ENCODE measurements around the gene COL1A1. TPM values are rescaled to one million over a fixed set of nuclear protein-coding genes. Genes with fewer than 3 reads are reported as not detected.

The COL1A1 gene
- total RNA-seq, 4 donors from 2014 or later, result 12.2 to 57.3 (median 18.5) TPM

DNA sequence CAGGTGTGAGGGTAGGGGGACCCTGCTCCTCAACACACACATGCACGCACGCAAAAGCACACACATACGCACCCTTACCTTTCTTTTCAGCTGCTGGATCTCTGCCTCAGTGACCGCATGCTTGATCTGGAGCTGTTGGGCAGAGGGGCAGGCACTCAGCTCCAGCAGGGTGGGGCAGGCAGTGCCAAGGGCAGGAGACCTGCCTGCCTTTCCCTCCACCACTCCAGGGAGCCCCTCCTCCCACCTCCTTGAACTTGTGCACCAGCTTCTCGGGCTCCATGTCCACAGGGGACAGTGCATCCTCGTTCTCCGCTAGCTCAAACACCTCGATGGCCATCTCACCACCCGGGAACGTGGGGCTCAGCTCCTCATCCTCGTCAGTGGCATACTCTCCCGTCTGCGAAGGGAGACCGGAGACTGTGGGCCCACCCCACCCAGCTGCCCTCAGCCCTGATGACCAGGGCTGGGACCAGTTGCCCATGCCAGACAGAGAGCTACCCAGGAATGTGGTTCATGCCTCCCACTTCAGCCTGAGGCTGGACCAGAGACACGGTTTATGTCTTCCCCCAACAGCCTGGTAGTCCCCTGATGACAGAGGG lies 62.1 kb downstream of the COL1A1 start:
- intact Hi-C loops (cut with DNase I), result no loop called here
- Histone ChIP-seq H3K27ac (no peak overlapping the region), H3K36me3 (peaks cover 64% of the 10 kb centered on the region in 2 donors)

DNA sequence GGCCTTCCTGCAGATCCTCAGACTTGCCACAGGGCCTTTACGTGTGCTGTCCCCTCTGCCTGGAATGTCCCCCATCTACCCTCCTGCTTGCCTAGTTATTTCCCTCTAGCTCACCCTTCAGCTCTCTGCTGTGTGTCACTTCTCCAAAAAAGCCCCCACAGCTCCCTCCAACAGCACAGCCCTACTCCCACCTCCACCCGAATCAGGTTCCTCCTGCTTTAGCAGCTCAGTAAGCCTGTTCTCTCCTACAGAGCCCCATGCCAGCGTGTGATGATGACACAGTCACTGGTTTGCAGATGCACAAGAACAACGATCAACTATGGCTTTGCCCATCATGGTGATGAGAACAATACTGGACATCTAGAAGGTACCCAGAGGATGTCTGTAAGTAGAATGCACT lies 64.4 kb downstream of the COL1A1 start:
- intact Hi-C loops (cut with DNase I), result no loop called here
- Histone ChIP-seq H3K36me3 (peaks cover 47 to 53% of the 10 kb centered on the region in 2 donors), H3K4me3 (replicated peaks in 1 of 3) (no peak overlapping the region), H3K4me1 (peaks cover 0 to 12% of the 10 kb centered on the region in 2 donors), H3K27me3 (no peaks in the 10 kb centered on the region), H3K27ac (no peak overlapping the region), H3K9me3 (no peaks in the 10 kb centered on the region)
- WGBS, 2 donors, result 94% methylated on average over 4 of the region's 4 CpGs
- TF ChIP-seq, protein P1, sequence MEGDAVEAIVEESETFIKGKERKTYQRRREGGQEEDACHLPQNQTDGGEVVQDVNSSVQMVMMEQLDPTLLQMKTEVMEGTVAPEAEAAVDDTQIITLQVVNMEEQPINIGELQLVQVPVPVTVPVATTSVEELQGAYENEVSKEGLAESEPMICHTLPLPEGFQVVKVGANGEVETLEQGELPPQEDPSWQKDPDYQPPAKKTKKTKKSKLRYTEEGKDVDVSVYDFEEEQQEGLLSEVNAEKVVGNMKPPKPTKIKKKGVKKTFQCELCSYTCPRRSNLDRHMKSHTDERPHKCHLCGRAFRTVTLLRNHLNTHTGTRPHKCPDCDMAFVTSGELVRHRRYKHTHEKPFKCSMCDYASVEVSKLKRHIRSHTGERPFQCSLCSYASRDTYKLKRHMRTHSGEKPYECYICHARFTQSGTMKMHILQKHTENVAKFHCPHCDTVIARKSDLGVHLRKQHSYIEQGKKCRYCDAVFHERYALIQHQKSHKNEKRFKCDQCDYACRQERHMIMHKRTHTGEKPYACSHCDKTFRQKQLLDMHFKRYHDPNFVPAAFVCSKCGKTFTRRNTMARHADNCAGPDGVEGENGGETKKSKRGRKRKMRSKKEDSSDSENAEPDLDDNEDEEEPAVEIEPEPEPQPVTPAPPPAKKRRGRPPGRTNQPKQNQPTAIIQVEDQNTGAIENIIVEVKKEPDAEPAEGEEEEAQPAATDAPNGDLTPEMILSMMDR (IDR thresholded peaks at IDR 0.05), result no peak
- no peak for DNase-seq

More for the DNA sequence above, 62.1 kb downstream of the COL1A1 start:
- no peaks in the 10 kb centered on the region for H3K27me3 ChIP-seq
- no peak for DNase-seq
- peaks cover 0 to 4% of the 10 kb centered on the region in 2 donors for H3K4me1 ChIP-seq
- H3K4me3 ChIP-seq (replicated peaks in 1 of 3), result no peak overlapping the region
- no peaks in the 10 kb centered on the region for H3K9me3 ChIP-seq
- TF ChIP-seq, protein P1 (IDR thresholded peaks at IDR 0.05), result no peak
- TF ChIP-seq POLR2A (IDR thresholded peaks at IDR 0.05), result no peak
- 86 to 90% methylated on average over 15 of the region's 15 CpGs for WGBS, 2 donors

- no peak overlapping the region for H3K4me3 ChIP-seq (replicated peaks in 1 of 3)
- peaks cover 46 to 50% of the 10 kb centered on the region in 2 donors for H3K36me3 ChIP-seq
- H3K9me3 ChIP-seq, result no peaks in the 10 kb centered on the region
- intact Hi-C loops (cut with DNase I), result no loop called here
- peaks cover 0 to 12% of the 10 kb centered on the region in 2 donors for H3K4me1 ChIP-seq
- DNase-seq, result no peak
- TF ChIP-seq, protein P1 (IDR thresholded peaks at IDR 0.05), result no peak
- no peak for TF ChIP-seq POLR2A (IDR thresholded peaks at IDR 0.05)
- 94 to 96% methylated on average over 9 to 11 of the region's 11 CpGs for WGBS, 2 donors
- H3K27me3 ChIP-seq, result no peaks in the 10 kb centered on the region
- no peak overlapping the region for H3K27ac ChIP-seq
These were observed 65.2 kb downstream of the COL1A1 start for GRCh38 chr17:50136096-50136687.

GRCh38 chr17:50135316-50136095 lies 65.9 kb downstream of the COL1A1 start:
- Histone ChIP-seq H3K4me3 (replicated peaks in 1 of 3) (no peak overlapping the region), H3K9me3 (no peaks in the 10 kb centered on the region), H3K36me3 (peaks cover 39 to 43% of the 10 kb centered on the region in 2 donors), H3K4me1 (peaks cover 0 to 11% of the 10 kb centered on the region in 2 donors), H3K27ac (no peak overlapping the region), H3K27me3 (no peaks in the 10 kb centered on the region)
- 92 to 96% methylated on average over 15 of the region's 16 CpGs for WGBS, 2 donors
- intact Hi-C loops (cut with DNase I), result no loop called here
- TF ChIP-seq, protein P1 (IDR thresholded peaks at IDR 0.05), result no peak
- TF ChIP-seq POLR2A (IDR thresholded peaks at IDR 0.05), result no peak
- DNase-seq, result no peak
